H1 (cell line): ENCODE data around the gene MICALL1. TPM values are rescaled to one million over a fixed set of nuclear protein-coding genes. Genes with fewer than 3 reads are reported as not detected.
A peak's percentile ranks its signal among the peaks of the same experiment; 100 is the strongest.

Experiments
- CTCF ChIA-PET: fragments of 300-600 bp; sonication (Branson Sonifier 250); formaldehyde crosslinking; loops from one replicate; lab custom pipeline; 2021; ENCODE audit not compliant: partially characterized antibody; lab: Charles Lee
- POLR2A ChIA-PET: fragments of 300-600 bp; sonication (Branson Sonifier 250); formaldehyde crosslinking; loops from one replicate; lab custom pipeline; 2021; ENCODE audit warnings: inconsistent platforms; ENCODE audit not compliant: partially characterized antibody; lab: Charles Lee
- DNase-seq, 2 experiments: peaks; one replicate each; pipeline versions ENCODE4 v3.0.0 to v3.0.0-alpha.2; 2010 to 2022; ENCODE audit warnings: low spot score in 2 of 2, low read depth in 1 of 2, mixed read lengths in 1 of 2
- FAIRE-seq: peaks from 2 replicates; lab custom pipeline; 2011; peaks lifted over from hg19 to GRCh38; lab: Jason Lieb, UNC
- H2AFZ ChIP-seq: 2 replicates; pipeline ENCODE4 v1.8.1; 2012; ENCODE audit warnings: low read length, inconsistent platforms
- H2AK5ac ChIP-seq: 2 replicates; pipeline ENCODE4 v1.6.1; 2013; ENCODE audit warnings: low read depth, low read length
- H2BK120ac ChIP-seq: replicated peaks from 2 replicates; pipeline ENCODE3; 2013; ENCODE audit warnings: low read depth, low read length, inconsistent platforms
- H2BK12ac ChIP-seq: 2 replicates; pipeline ENCODE4 v1.6.1; 2013; ENCODE audit warnings: low read depth, low read length
- H2BK15ac ChIP-seq: 2 replicates; pipeline ENCODE4 v1.6.1; 2013; ENCODE audit warnings: low read length
- H2BK20ac ChIP-seq: 2 replicates; pipeline ENCODE4 v1.6.1; 2013; ENCODE audit warnings: low read length
- H2BK5ac ChIP-seq: 2 replicates; pipeline ENCODE4 v1.6.1; 2013; ENCODE audit warnings: low read depth, low read length
- H3K14ac ChIP-seq: 2 replicates; pipeline ENCODE4 v1.6.1; 2013; ENCODE audit warnings: inconsistent platforms; ENCODE audit not compliant: insufficient read length
- H3K18ac ChIP-seq: 2 replicates; pipeline ENCODE4 v1.6.1; 2013; ENCODE audit warnings: low read length; ENCODE audit errors: extremely low read depth
- H3K23ac ChIP-seq: 2 replicates; pipeline ENCODE4 v1.6.1; 2013; ENCODE audit warnings: inconsistent platforms; ENCODE audit not compliant: insufficient read length
- H3K23me2 ChIP-seq: 2 replicates; pipeline ENCODE4 v1.6.1; 2013; ENCODE audit warnings: low read depth, low read length
- H3K27ac ChIP-seq: 2 replicates; pipeline ENCODE4 v1.6.1; 2011; ENCODE audit warnings: low read depth, low read length, inconsistent platforms
- H3K27me3 ChIP-seq, 4 experiments: replicated peaks in 1 of 4; 1 replicate in 1 of 4; 2 replicates in 3 of 4; pipeline versions ENCODE4 v1.6.1 to v1.8.1; 2011 to 2013; ENCODE audit warnings: low read length in 3 of 4, mild to moderate bottlenecking in 3 of 4, inconsistent platforms in 2 of 4, mixed read lengths in 2 of 4, moderate library complexity in 1 of 4; ENCODE audit not compliant: control insufficient read depth in 3 of 4, insufficient read depth in 3 of 4; ENCODE audit errors: extremely low read depth in 1 of 4
- H3K36me3 ChIP-seq, 4 experiments: 2 replicates each; pipeline versions ENCODE4 v1.6.1 to v1.8.1; 2011 to 2013; ENCODE audit warnings: mild to moderate bottlenecking in 4 of 4, low read length in 3 of 4, moderate library complexity in 2 of 4, control low read depth in 1 of 4, inconsistent platforms in 1 of 4; ENCODE audit not compliant: insufficient read depth in 4 of 4, control insufficient read depth in 2 of 4
- H3K4ac ChIP-seq: replicated peaks from 2 replicates; pipeline ENCODE3; 2013; ENCODE audit warnings: low read length, low read depth, mixed read lengths, inconsistent platforms; ENCODE audit not compliant: insufficient read length
- H3K4me1 ChIP-seq, 4 experiments: replicated peaks in 1 of 4; 1 replicate in 1 of 4; 2 replicates in 3 of 4; pipeline versions ENCODE4 v1.6.1 to v1.8.1; 2011 to 2013; ENCODE audit warnings: low read length in 3 of 4, inconsistent platforms in 2 of 4, mixed read lengths in 1 of 4; ENCODE audit not compliant: insufficient read depth in 4 of 4, control insufficient read depth in 3 of 4
- H3K4me2 ChIP-seq, 2 experiments: 2 replicates each; pipeline versions ENCODE4 v1.6.1 to v1.8.1; 2011 to 2013; ENCODE audit warnings: low read depth in 2 of 2, low read length in 2 of 2, control low read depth in 1 of 2, inconsistent platforms in 1 of 2, mild to moderate bottlenecking in 1 of 2; ENCODE audit not compliant: insufficient read depth in 1 of 2
- H3K4me3 ChIP-seq, 4 experiments: fragments of 200-600, 300-600 bp in 1 of 4; sonication (generic), shearing (Covaris generic), sonication (Bioruptor Twin) in 1 of 4; 2 replicates each; pipeline versions ENCODE4 v1.5.1 to v1.8.1; 2011 to 2016; ENCODE audit warnings: low read length in 4 of 4, low read depth in 3 of 4, control low read depth in 2 of 4, inconsistent platforms in 2 of 4, mild to moderate bottlenecking in 2 of 4, mixed read lengths in 1 of 4, moderate library complexity in 1 of 4; ENCODE audit not compliant: insufficient read depth in 2 of 4; ENCODE audit errors: extremely low read depth in 1 of 4
- H3K56ac ChIP-seq: replicated peaks from 2 replicates; pipeline ENCODE3; 2013; ENCODE audit warnings: low read depth, mild to moderate bottlenecking, mixed read lengths, low read length, inconsistent platforms; ENCODE audit not compliant: insufficient read length
- H3K79me1 ChIP-seq: 2 replicates; pipeline ENCODE4 v1.6.1; 2013; ENCODE audit warnings: low read depth, low read length, control low read depth
- H3K79me2 ChIP-seq, 2 experiments: 2 replicates each; pipeline versions ENCODE4 v1.6.1 to v1.8.1; 2012 to 2013; ENCODE audit warnings: low read length in 2 of 2, mild to moderate bottlenecking in 2 of 2, inconsistent platforms in 1 of 2; ENCODE audit not compliant: insufficient read depth in 2 of 2, control insufficient read depth in 1 of 2
- H3K9ac ChIP-seq, 4 experiments: replicated peaks in 1 of 4; 1 replicate in 1 of 4; 2 replicates in 3 of 4; pipeline versions ENCODE4 v1.6.1 to v1.8.1; 2011 to 2013; ENCODE audit warnings: low read depth in 3 of 4, low read length in 3 of 4, control low read depth in 2 of 4, mild to moderate bottlenecking in 2 of 4, moderate library complexity in 2 of 4, inconsistent platforms in 1 of 4; ENCODE audit errors: extremely low read depth in 1 of 4
- H3K9me3 ChIP-seq, 2 experiments: 2 replicates each; pipeline versions ENCODE4 v1.6.1 to v1.8.1; 2012 to 2013; ENCODE audit warnings: mild to moderate bottlenecking in 2 of 2, moderate library complexity in 2 of 2, control low read depth in 1 of 2, inconsistent platforms in 1 of 2, low read depth in 1 of 2, low read length in 1 of 2, mixed read lengths in 1 of 2; ENCODE audit not compliant: insufficient read depth in 2 of 2
- H4K20me1 ChIP-seq, 2 experiments: replicated peaks in 1 of 2; 2 replicates each; pipeline versions ENCODE3 to v1.8.1; 2011 to 2013; ENCODE audit warnings: inconsistent platforms in 2 of 2, low read length in 2 of 2, mild to moderate bottlenecking in 1 of 2; ENCODE audit not compliant: insufficient read depth in 2 of 2, control insufficient read depth in 1 of 2
- H4K5ac ChIP-seq: 2 replicates; pipeline ENCODE4 v1.6.1; 2013; ENCODE audit warnings: low read length, low read depth, mixed read lengths, inconsistent platforms; ENCODE audit not compliant: insufficient read length
- H4K8ac ChIP-seq: 2 replicates; pipeline ENCODE4 v1.8.0; 2013; ENCODE audit warnings: mild to moderate bottlenecking, moderate library complexity, low read length, inconsistent platforms; ENCODE audit not compliant: insufficient read depth; ENCODE audit errors: extremely low read depth
- H4K91ac ChIP-seq: replicated peaks from 2 replicates; pipeline ENCODE3; 2013; ENCODE audit warnings: low read length, mixed read lengths, inconsistent platforms; ENCODE audit not compliant: insufficient read length
- ATF2 ChIP-seq: IDR thresholded peaks from 2 replicates; pipeline ENCODE4 v1.6.1; 2012; ENCODE audit warnings: low read length, inconsistent platforms
- BRCA1 ChIP-seq: IDR thresholded peaks from 2 replicates; pipeline ENCODE4 v1.6.1; 2012; ENCODE audit warnings: low read depth, low read length, improper control_type of control experiment
- EZH2 ChIP-seq: fragments of 200-600 bp; sonication (generic); IDR thresholded peaks from 2 replicates; pipeline ENCODE4 v1.7.1; 2012; ENCODE audit warnings: low read depth, mild to moderate bottlenecking, moderate library complexity, low read length, inconsistent platforms; ENCODE audit not compliant: severe bottlenecking
- FOSL1 ChIP-seq: IDR thresholded peaks from 2 replicates; pipeline ENCODE4 v1.6.1; 2011; ENCODE audit warnings: mild to moderate bottlenecking, low read depth, low read length, moderate library complexity; ENCODE audit not compliant: insufficient read depth
- KDM4A ChIP-seq: IDR thresholded peaks from one replicate; pipeline ENCODE4 v1.7.1; 2012; ENCODE audit warnings: low read depth, mild to moderate bottlenecking, moderate library complexity, low read length, inconsistent platforms; ENCODE audit not compliant: severe bottlenecking
- MAX ChIP-seq: IDR thresholded peaks from 2 replicates; pipeline ENCODE4 v1.6.1; 2012; ENCODE audit warnings: inconsistent platforms
- TBP ChIP-seq: IDR thresholded peaks from 2 replicates; pipeline ENCODE4 v1.6.1; 2011; ENCODE audit warnings: low read depth, low read length, improper control_type of control experiment
- WGBS, 2 experiments: shearing (Covaris generic) in 1 of 2; methylation state at CpG; one replicate each; pipeline versions ENCODE4 v1.1.6 to v1.1.7; 2013 to 2015; ENCODE audit warnings: low lambda C conversion rate in 2 of 2, mixed read lengths in 2 of 2, inconsistent platforms in 1 of 2, low coverage in 1 of 2, missing lambda C conversion rate in 1 of 2; ENCODE audit not compliant: insufficient replicate concordance in 2 of 2, insufficient coverage in 1 of 2, insufficient read length in 1 of 2; ENCODE audit errors: extremely low coverage in 1 of 2, missing lambda C conversion rate in 1 of 2; 5-methylcytosine and 5-hydroxymethylcytosine counted together
- polyA plus RNA-seq, 7 experiments: library from polyadenylated mRNA; depleted of rRNA in 3 of 7; stranded (reverse) in 5 of 7; unstranded in 2 of 7; fragments of >200 nt in 5 of 7; fragments of 200-250 nt in 2 of 7; gene quantifications; 1 replicate in 5 of 7; 2 replicates in 1 of 7; 4 replicates in 1 of 7; pipeline versions ENCODE4 v1.2.1 to v1.2.3, GENCODE V29; 2011 to 2013; ENCODE audit warnings: missing spikeins in 2 of 7, mixed read lengths in 2 of 7
- total RNA-seq: library from RNA; stranded (reverse); fragmentation: NEBNext Ultra II Directional; extraction: Animal tissue kit (Norgen Biotek cat#: 25700); gene quantifications from 2 replicates; pipeline ENCODE4 v1.2.1, GENCODE V29; 2021

MICALL1 gene
- total and polyA plus RNA-seq, 2 of the 8 experiments (the other 6 are each of a cell fraction or from before 2014, with no cell fraction given): 17.7 to 32.1 TPM

GRCh38 chr22:37986371-37986770 lies 80.3 kb downstream of the MICALL1 start:
- peaks cover 0 to 19% (median 12%) of the 10 kb centered on the region in 4 experiments; a peak in 5 of 7 replicates for H3K27me3 ChIP-seq
- peaks cover 13% of the 10 kb centered on the region; the same call in 1 of the 2 replicates for H3K23me2 ChIP-seq
- no peaks in the 10 kb centered on the region; a peak in 1 of 8 replicates for H3K36me3 ChIP-seq
- no peak overlapping the region for H4K91ac ChIP-seq
- no peak overlapping the region for H3K23ac ChIP-seq
- no peak overlapping the region for H3K56ac ChIP-seq
- H3K18ac ChIP-seq: peak overlapping the region; percentile 32; the same call in 1 of the 2 replicates
- ChIA-PET POLR2A (no interaction called here), CTCF (no interaction called here)
- H2AK5ac ChIP-seq: no peak overlapping the region
- no peaks in the 10 kb centered on the region for H3K9me3 ChIP-seq
- no peak overlapping the region for H3K9ac ChIP-seq
- H3K27ac ChIP-seq: no peak overlapping the region
- H3K14ac ChIP-seq: no peak overlapping the region
- H2AFZ ChIP-seq: no peak overlapping the region
- H3K4me3 ChIP-seq: no peak overlapping the region
- H2BK20ac ChIP-seq: no peak overlapping the region
- WGBS, 2 experiments: 85% methylated on average over 6 of the region's 7 CpGs; no CpG with 5 or more reads in 1 of the 2 experiments
- no peak overlapping the region for H3K4me2 ChIP-seq
- no peak overlapping the region for H3K4ac ChIP-seq
- H4K20me1 ChIP-seq: peaks cover 2 to 3% of the 10 kb centered on the region in 2 experiments
- H3K79me2 ChIP-seq: no peaks in the 10 kb centered on the region
- peaks cover 0 to 20% (median 11%) of the 10 kb centered on the region in 4 experiments; a peak in 6 of 7 replicates for H3K4me1 ChIP-seq
- H4K5ac ChIP-seq: no peak overlapping the region
- no peak overlapping the region for H2BK12ac ChIP-seq
- DNase-seq: no peak
- no peak overlapping the region for H2BK5ac ChIP-seq
- no peak for TF ChIP-seq BRCA1
- no peak for TF ChIP-seq ATF2
- no peak for TF ChIP-seq KDM4A
- no peak for TF ChIP-seq EZH2
- no peak for TF ChIP-seq MAX
- no peak for TF ChIP-seq FOSL1
- no peak for TF ChIP-seq TBP
- H2BK120ac ChIP-seq: no peak overlapping the region
- H2BK15ac ChIP-seq: peak overlapping the region; percentile 72; the same call in 1 of the 2 replicates
- H3K79me1 ChIP-seq: no peaks in the 10 kb centered on the region
- FAIRE-seq: no peak
- no peak overlapping the region for H4K8ac ChIP-seq
